Measurements from ENCODE around the gene AGBL4.

AGBL4 gene

DNA sequence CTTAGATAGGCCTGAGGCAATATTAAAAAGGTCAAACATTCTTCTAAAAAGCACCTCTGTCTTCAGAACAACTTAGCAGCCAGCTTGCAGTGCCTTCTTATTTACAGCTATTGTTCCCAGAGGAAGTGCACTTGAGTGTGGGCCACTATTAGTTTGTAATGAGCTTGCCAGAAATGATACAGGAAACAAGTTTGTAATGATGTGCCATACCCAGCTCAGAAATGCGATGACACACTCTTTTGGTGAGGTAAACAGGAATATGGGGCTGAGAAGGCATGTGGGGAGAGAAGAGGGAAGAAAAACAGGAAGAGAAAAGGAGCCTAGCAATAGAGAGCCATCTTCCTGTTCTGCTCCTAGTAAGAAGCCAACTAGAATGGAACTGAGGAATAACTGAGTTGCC is 295.4 kb downstream of the AGBL4 start (continued):
- TF ChIP-seq MZF1 (tag by site-specific recombination; IDR thresholded peaks at IDR 0.05; ENCODE audit: borderline replicate concordance) (no peak), ZNF146 (tag by site-specific recombination; IDR thresholded peaks at IDR 0.05) (no peak), ZNF658 (tag by site-specific recombination; IDR thresholded peaks at IDR 0.05) (no peak), SETDB1 (IDR thresholded peaks at IDR 0.05; ENCODE audit: insufficient read length, low read length) (no peak)
- TF ChIP-seq, protein P1, sequence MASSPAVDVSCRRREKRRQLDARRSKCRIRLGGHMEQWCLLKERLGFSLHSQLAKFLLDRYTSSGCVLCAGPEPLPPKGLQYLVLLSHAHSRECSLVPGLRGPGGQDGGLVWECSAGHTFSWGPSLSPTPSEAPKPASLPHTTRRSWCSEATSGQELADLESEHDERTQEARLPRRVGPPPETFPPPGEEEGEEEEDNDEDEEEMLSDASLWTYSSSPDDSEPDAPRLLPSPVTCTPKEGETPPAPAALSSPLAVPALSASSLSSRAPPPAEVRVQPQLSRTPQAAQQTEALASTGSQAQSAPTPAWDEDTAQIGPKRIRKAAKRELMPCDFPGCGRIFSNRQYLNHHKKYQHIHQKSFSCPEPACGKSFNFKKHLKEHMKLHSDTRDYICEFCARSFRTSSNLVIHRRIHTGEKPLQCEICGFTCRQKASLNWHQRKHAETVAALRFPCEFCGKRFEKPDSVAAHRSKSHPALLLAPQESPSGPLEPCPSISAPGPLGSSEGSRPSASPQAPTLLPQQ (tag by site-specific recombination; IDR thresholded peaks at IDR 0.05): no peak

DNA sequence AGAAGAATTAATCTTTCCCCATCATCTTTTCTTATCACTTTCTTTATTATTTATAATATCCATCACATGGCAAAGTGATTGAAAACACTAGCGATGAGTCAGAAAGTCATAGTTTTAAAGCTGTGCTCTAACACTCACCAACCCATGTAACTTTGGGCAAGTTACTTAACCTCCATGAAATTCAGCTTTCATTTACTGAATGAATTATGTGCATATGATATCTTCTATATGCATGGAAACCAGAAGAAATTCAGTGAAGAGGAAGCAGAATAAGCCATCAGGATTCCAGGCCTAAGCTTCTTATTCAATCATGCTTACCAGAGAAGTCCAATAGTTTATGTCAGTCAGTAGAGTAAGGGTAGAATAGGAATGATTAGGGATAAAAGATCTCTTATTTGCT is 300.1 kb downstream of the AGBL4 start:
- Histone ChIP-seq H3K4me3 (ENCODE audit: low read depth, low read length) (no peak overlapping the region), H3K36me3 (ENCODE audit: control insufficient read depth in 2 of 2, insufficient read depth in 1 of 2, low read length in 2 of 2) (no peaks in the 10 kb centered on the region), H3K4me1 (ENCODE audit: control insufficient read depth, insufficient read depth, low read length) (no peaks in the 10 kb centered on the region), H3K27ac (ENCODE audit: extremely low read depth, low read depth, low read length) (no peak overlapping the region), H3K9me3 (ENCODE audit: control insufficient read depth, insufficient read depth, low read depth, low read length) (no peaks in the 10 kb centered on the region)
- ChIA-PET POLR2A (interaction anchor here (0.6 kb wide), 1 partner anchor 446 kb away, joined by 3 read pairs; no protein-coding TSS in a partner anchor), CTCF (interaction anchor here (0.5 kb wide), 1 partner anchor 1163 kb away, joined by 3 read pairs; no protein-coding TSS in a partner anchor)
- no peak for TF ChIP-seq ZNF837 (tag by site-specific recombination; IDR thresholded peaks at IDR 0.05)
- TF ChIP-seq ZNF843 (tag by site-specific recombination; IDR thresholded peaks at IDR 0.05): no peak
- TF ChIP-seq BCL11A (tag by site-specific recombination; IDR thresholded peaks at IDR 0.05; ENCODE audit: low read depth): no peak
- TF ChIP-seq KLF10 (tag by site-specific recombination; IDR thresholded peaks at IDR 0.05): no peak
- no peak for TF ChIP-seq ZNF621 (tag by site-specific recombination; IDR thresholded peaks at IDR 0.05)
- no peak for TF ChIP-seq ZNF704 (tag by site-specific recombination; IDR thresholded peaks at IDR 0.05)
- no peak for TF ChIP-seq ZNF280C (tag by site-specific recombination; IDR thresholded peaks at IDR 0.05)
- TF ChIP-seq KLF8 (tag by site-specific recombination; IDR thresholded peaks at IDR 0.05): no peak
- TF ChIP-seq EGR2 (tag by site-specific recombination; IDR thresholded peaks at IDR 0.05; ENCODE audit: low read depth): no peak
- no peak for TF ChIP-seq ZNF223 (tag by site-specific recombination; IDR thresholded peaks at IDR 0.05)
- no peak for TF ChIP-seq ZNF350 (tag by site-specific recombination; IDR thresholded peaks at IDR 0.05)
- TF ChIP-seq ZNF514 (tag by site-specific recombination; IDR thresholded peaks at IDR 0.05): no peak
- no peak for TF ChIP-seq ZNF175 (tag by site-specific recombination; IDR thresholded peaks at IDR 0.05)
- TF ChIP-seq ZNF416 (tag by site-specific recombination; IDR thresholded peaks at IDR 0.05): no peak
- no peak for TF ChIP-seq ZNF16 (tag by site-specific recombination; IDR thresholded peaks at IDR 0.05; ENCODE audit: low read depth)

GRCh38 chr1:49694251-49694827 is 329.4 kb downstream of the AGBL4 start:
- ChIA-PET CTCF (no interaction called here), POLR2A (no interaction called here)
- Histone ChIP-seq H3K4me1 (ENCODE audit: control insufficient read depth, insufficient read depth, low read length) (no peaks in the 10 kb centered on the region), H3K9me3 (ENCODE audit: control insufficient read depth, insufficient read depth, low read depth, low read length) (no peaks in the 10 kb centered on the region), H3K27ac (ENCODE audit: extremely low read depth, low read depth, low read length) (no peak overlapping the region), H3K4me3 (ENCODE audit: low read depth, low read length) (no peak overlapping the region), H3K36me3 (ENCODE audit: control insufficient read depth in 2 of 2, insufficient read depth in 1 of 2, low read length in 2 of 2) (no peaks in the 10 kb centered on the region)
- TF ChIP-seq ZNF501 (tag by site-specific recombination; IDR thresholded peaks at IDR 0.05): no peak
- TF ChIP-seq, protein P2, sequence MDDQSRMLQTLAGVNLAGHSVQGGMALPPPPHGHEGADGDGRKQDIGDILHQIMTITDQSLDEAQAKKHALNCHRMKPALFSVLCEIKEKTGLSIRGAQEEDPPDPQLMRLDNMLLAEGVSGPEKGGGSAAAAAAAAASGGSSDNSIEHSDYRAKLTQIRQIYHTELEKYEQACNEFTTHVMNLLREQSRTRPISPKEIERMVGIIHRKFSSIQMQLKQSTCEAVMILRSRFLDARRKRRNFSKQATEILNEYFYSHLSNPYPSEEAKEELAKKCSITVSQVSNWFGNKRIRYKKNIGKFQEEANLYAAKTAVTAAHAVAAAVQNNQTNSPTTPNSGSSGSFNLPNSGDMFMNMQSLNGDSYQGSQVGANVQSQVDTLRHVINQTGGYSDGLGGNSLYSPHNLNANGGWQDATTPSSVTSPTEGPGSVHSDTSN (CRISPR knock-in tag; IDR thresholded peaks at IDR 0.05): no peak
- TF ChIP-seq GFI1B (tag by site-specific recombination; IDR thresholded peaks at IDR 0.05): no peak
- TF ChIP-seq ZNF133 (tag by site-specific recombination; IDR thresholded peaks at IDR 0.05): no peak
- no peak for TF ChIP-seq ZNF624 (tag by site-specific recombination; IDR thresholded peaks at IDR 0.05)
- TF ChIP-seq ZNF654 (tag by site-specific recombination; IDR thresholded peaks at IDR 0.05; ENCODE audit: low read depth): no peak
- no peak for TF ChIP-seq KLF17 (tag by site-specific recombination; IDR thresholded peaks at IDR 0.05)
- no peak for TF ChIP-seq ZNF214 (tag by site-specific recombination; IDR thresholded peaks at IDR 0.05; ENCODE audit: borderline replicate concordance)
- no peak for TF ChIP-seq ZSCAN16 (tag by site-specific recombination; IDR thresholded peaks at IDR 0.05)

Measured in HEK293 (cell line).